WTC11 (cell line): ENCODE measurements around the gene EML4. TPM values are rescaled to one million over a fixed set of nuclear protein-coding genes. Genes with fewer than 3 reads are reported as not detected.

Experiments used
- ATAC-seq: fragments of 200-7000 bp; cut with Tn5 transposase; 2 replicates; pipeline ENCODE4 v1.10.0; 2021; ENCODE audit warnings: mild to moderate bottlenecking, moderate library complexity
- CTCF ChIA-PET: fragments of 300-600 bp; sonication (Branson Sonifier 250); formaldehyde crosslinking; loops from one replicate; lab custom pipeline; 2021; ENCODE audit warnings: antibody characterized with exemption; lab: Charles Lee
- POLR2A ChIA-PET: fragments of 350-600 bp; sonication (Branson Sonifier 250); formaldehyde crosslinking; loops from one replicate; lab custom pipeline; 2021; ENCODE audit warnings: antibody characterized with exemption; lab: Charles Lee
- DNase-seq: peaks from one replicate; pipeline ENCODE4 v3.0.0; 2021; ENCODE audit warnings: low spot score
- H3K27ac Mint-ChIP-seq: 2 replicates; pipeline ENCODE4 v1.8.0; 2021; ENCODE audit warnings: mixed read lengths
- H3K27me3 Mint-ChIP-seq: 2 replicates; pipeline ENCODE4 v1.8.0; 2021; ENCODE audit warnings: low read depth, mild to moderate bottlenecking, moderate library complexity, mixed read lengths
- H3K36me3 Mint-ChIP-seq: 2 replicates; pipeline ENCODE4 v1.8.0; 2021; ENCODE audit warnings: mixed read lengths
- H3K4me1 Mint-ChIP-seq: 2 replicates; pipeline ENCODE4 v1.8.0; 2022; ENCODE audit warnings: mixed read lengths
- H3K4me3 Mint-ChIP-seq: 2 replicates; pipeline ENCODE4 v1.8.0; 2021; ENCODE audit warnings: mild to moderate bottlenecking, moderate library complexity, mixed read lengths
- H3K9me3 Mint-ChIP-seq: 2 replicates; pipeline ENCODE4 v1.8.0; 2021; ENCODE audit warnings: mixed read lengths
- AFF4 ChIP-seq: sonication (generic); formaldehyde crosslinking; IDR thresholded peaks from 2 replicates; pipeline ENCODE4 v1.8.1; 2023; ENCODE audit warnings: mild to moderate bottlenecking, missing genetic modification reagents, borderline replicate concordance
- CDX4 ChIP-seq: fragments of 250-450 bp; sonication (Bioruptor Pico); IDR thresholded peaks from 2 replicates; pipeline ENCODE4 v1.9.0; 2021; ENCODE audit warnings: moderate library complexity, mild to moderate bottlenecking, inconsistent platforms, borderline replicate concordance
- E2F5 ChIP-seq: sonication (generic); formaldehyde crosslinking; IDR thresholded peaks from 2 replicates; pipeline ENCODE4 v1.8.1; 2022; ENCODE audit warnings: mild to moderate bottlenecking, moderate library complexity, missing genetic modification reagents
- FOXP4 ChIP-seq: sonication (generic); formaldehyde crosslinking; IDR thresholded peaks from 2 replicates; pipeline ENCODE4 v1.8.0; 2022; ENCODE audit warnings: mild to moderate bottlenecking, missing genetic modification reagents
- IRF2 ChIP-seq: sonication (generic); formaldehyde crosslinking; IDR thresholded peaks from 2 replicates; pipeline ENCODE4 v1.8.0; 2022; ENCODE audit warnings: low read depth, missing genetic modification reagents, borderline replicate concordance
- JUN ChIP-seq: sonication (generic); formaldehyde crosslinking; IDR thresholded peaks from 2 replicates; pipeline ENCODE4 v1.8.0; 2023; ENCODE audit warnings: mild to moderate bottlenecking, missing genetic modification reagents
- MYBL2 ChIP-seq: sonication (generic); formaldehyde crosslinking; IDR thresholded peaks from 2 replicates; pipeline ENCODE4 v1.8.1; 2023; ENCODE audit warnings: mild to moderate bottlenecking, moderate library complexity, missing genetic modification reagents
- NFE2L1 ChIP-seq: sonication (generic); formaldehyde crosslinking; IDR thresholded peaks from 2 replicates; pipeline ENCODE4 v1.8.1; 2023; ENCODE audit warnings: missing genetic modification reagents
- NFYB ChIP-seq: sonication (generic); formaldehyde crosslinking; conservative IDR thresholded peaks from 2 replicates; pipeline ENCODE4 v1.8.0; 2022; ENCODE audit warnings: low read depth, missing genetic modification reagents
- RORB ChIP-seq: fragments of 250-450 bp; sonication (Bioruptor Pico); IDR thresholded peaks from 2 replicates; pipeline ENCODE4 v1.9.0; 2021; ENCODE audit warnings: mild to moderate bottlenecking
- SMAD3 ChIP-seq: sonication (generic); formaldehyde crosslinking; IDR thresholded peaks from 2 replicates; pipeline ENCODE4 v1.8.0; 2022; ENCODE audit warnings: missing genetic modification reagents, mild to moderate bottlenecking, borderline replicate concordance
- TEAD1 ChIP-seq: sonication (generic); formaldehyde crosslinking; IDR thresholded peaks from 2 replicates; pipeline ENCODE4 v1.8.0; 2022; ENCODE audit warnings: mild to moderate bottlenecking, missing genetic modification reagents
- TEAD4 ChIP-seq: sonication (generic); formaldehyde crosslinking; IDR thresholded peaks from 2 replicates; pipeline ENCODE4 v1.8.0; 2022; ENCODE audit warnings: mild to moderate bottlenecking, missing genetic modification reagents
- TP53 ChIP-seq: sonication (generic); formaldehyde crosslinking; IDR thresholded peaks from 2 replicates; pipeline ENCODE4 v1.8.1; 2023; ENCODE audit warnings: mild to moderate bottlenecking, missing genetic modification reagents
- ZNF317 ChIP-seq: sonication (generic); formaldehyde crosslinking; IDR thresholded peaks from 2 replicates; pipeline ENCODE4 v1.8.1; 2023; ENCODE audit warnings: low read depth, mild to moderate bottlenecking, moderate library complexity, missing genetic modification reagents, borderline replicate concordance
- ZNF671 ChIP-seq: fragments of 250-450 bp; sonication (Bioruptor Pico); IDR thresholded peaks from 2 replicates; pipeline ENCODE4 v1.8.0; 2021; ENCODE audit warnings: mild to moderate bottlenecking
- total RNA-seq: library from RNA; stranded (reverse); gene quantifications from 3 replicates; pipeline ENCODE4 v1.2.3, GENCODE V29; 2021
- TF ChIP-seq, protein P1 (sequence below): fragments of 250-450 bp; sonication (Bioruptor Pico); IDR thresholded peaks from 2 replicates; pipeline ENCODE4 v1.9.0; 2021; ENCODE audit warnings: mild to moderate bottlenecking, borderline replicate concordance
- TF ChIP-seq, protein P2 (sequence below): sonication (generic); formaldehyde crosslinking; IDR thresholded peaks from 2 replicates; pipeline ENCODE4 v1.8.1; 2023; ENCODE audit warnings: mild to moderate bottlenecking, moderate library complexity, missing genetic modification reagents

EML4 gene
- total RNA-seq, 1 experiment from 2014 or later, result 89.9 TPM

- TF ChIP-seq, protein P1, sequence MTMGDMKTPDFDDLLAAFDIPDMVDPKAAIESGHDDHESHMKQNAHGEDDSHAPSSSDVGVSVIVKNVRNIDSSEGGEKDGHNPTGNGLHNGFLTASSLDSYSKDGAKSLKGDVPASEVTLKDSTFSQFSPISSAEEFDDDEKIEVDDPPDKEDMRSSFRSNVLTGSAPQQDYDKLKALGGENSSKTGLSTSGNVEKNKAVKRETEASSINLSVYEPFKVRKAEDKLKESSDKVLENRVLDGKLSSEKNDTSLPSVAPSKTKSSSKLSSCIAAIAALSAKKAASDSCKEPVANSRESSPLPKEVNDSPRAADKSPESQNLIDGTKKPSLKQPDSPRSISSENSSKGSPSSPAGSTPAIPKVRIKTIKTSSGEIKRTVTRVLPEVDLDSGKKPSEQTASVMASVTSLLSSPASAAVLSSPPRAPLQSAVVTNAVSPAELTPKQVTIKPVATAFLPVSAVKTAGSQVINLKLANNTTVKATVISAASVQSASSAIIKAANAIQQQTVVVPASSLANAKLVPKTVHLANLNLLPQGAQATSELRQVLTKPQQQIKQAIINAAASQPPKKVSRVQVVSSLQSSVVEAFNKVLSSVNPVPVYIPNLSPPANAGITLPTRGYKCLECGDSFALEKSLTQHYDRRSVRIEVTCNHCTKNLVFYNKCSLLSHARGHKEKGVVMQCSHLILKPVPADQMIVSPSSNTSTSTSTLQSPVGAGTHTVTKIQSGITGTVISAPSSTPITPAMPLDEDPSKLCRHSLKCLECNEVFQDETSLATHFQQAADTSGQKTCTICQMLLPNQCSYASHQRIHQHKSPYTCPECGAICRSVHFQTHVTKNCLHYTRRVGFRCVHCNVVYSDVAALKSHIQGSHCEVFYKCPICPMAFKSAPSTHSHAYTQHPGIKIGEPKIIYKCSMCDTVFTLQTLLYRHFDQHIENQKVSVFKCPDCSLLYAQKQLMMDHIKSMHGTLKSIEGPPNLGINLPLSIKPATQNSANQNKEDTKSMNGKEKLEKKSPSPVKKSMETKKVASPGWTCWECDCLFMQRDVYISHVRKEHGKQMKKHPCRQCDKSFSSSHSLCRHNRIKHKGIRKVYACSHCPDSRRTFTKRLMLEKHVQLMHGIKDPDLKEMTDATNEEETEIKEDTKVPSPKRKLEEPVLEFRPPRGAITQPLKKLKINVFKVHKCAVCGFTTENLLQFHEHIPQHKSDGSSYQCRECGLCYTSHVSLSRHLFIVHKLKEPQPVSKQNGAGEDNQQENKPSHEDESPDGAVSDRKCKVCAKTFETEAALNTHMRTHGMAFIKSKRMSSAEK (CRISPR knock-in tag), result no peak
- TF ChIP-seq TEAD4 (CRISPR knock-in tag) (no peak), ZNF317 (CRISPR knock-in tag) (no peak)
Measured at GRCh38 chr2:42310007-42310515, 140.9 kb downstream of the EML4 start (continued).

DNA sequence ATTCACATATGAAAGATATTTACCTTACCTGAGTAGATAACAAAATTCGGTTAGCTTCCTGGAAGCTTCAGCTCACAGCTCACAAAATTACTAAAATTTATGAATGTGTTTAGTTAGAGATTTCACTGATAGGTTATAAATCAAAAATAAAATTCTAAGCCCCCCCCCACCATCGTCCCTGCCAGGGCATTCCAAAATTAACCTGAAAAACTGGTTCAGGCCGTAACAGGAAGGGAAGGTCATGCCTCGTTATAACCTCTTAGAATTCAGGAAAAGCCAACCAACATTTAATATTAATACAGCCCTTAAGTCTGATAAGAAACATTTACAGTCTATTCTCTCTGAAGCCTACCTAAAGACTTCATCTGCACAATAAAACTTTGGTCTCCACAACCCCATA is 143.0 kb downstream of the EML4 start:
- Mint-ChIP-seq H3K4me1 (peaks cover 5% of the 10 kb centered on the region), H3K27ac (no peak overlapping the region; the same call in 1 of the 2 replicates)
- CTCF ChIA-PET, result no interaction called here

GRCh38 chr2:42314892-42315468 is 145.8 kb downstream of the EML4 start:
- ATAC-seq (no peak), DNase-seq (no peak)
- no peak overlapping the region for H3K4me3 Mint-ChIP-seq
- H3K27ac Mint-ChIP-seq, result peak overlapping the region; percentile 45
- H3K36me3 Mint-ChIP-seq, result peaks cover 22% of the 10 kb centered on the region
- ChIA-PET POLR2A (no interaction called here), CTCF (no interaction called here)
- H3K4me1 Mint-ChIP-seq, result peaks cover 5% of the 10 kb centered on the region
- H3K9me3 Mint-ChIP-seq, result no peaks in the 10 kb centered on the region
- H3K27me3 Mint-ChIP-seq, result no peaks in the 10 kb centered on the region
- TF ChIP-seq AFF4 (no peak), NFYB (CRISPR knock-in tag) (no peak), ZNF317 (CRISPR knock-in tag) (no peak), FOXP4 (no peak), TEAD1 (CRISPR knock-in tag) (no peak), MYBL2 (CRISPR knock-in tag) (no peak), NFE2L1 (CRISPR knock-in tag) (no peak), ZNF671 (CRISPR knock-in tag) (no peak), JUN (CRISPR knock-in tag) (no peak), RORB (CRISPR knock-in tag) (no peak), IRF2 (no peak), CDX4 (CRISPR knock-in tag) (no peak)

More for the DNA sequence above, 143.0 kb downstream of the EML4 start:
- Mint-ChIP-seq H3K27me3 (no peaks in the 10 kb centered on the region), H3K9me3 (no peaks in the 10 kb centered on the region), H3K36me3 (peaks cover 12% of the 10 kb centered on the region), H3K4me3 (no peak overlapping the region)
- no peak for TF ChIP-seq SMAD3 (CRISPR knock-in tag)
- TF ChIP-seq E2F5 (CRISPR knock-in tag), result no peak
- no peak for TF ChIP-seq TP53 (CRISPR knock-in tag)
- TF ChIP-seq, protein P2, sequence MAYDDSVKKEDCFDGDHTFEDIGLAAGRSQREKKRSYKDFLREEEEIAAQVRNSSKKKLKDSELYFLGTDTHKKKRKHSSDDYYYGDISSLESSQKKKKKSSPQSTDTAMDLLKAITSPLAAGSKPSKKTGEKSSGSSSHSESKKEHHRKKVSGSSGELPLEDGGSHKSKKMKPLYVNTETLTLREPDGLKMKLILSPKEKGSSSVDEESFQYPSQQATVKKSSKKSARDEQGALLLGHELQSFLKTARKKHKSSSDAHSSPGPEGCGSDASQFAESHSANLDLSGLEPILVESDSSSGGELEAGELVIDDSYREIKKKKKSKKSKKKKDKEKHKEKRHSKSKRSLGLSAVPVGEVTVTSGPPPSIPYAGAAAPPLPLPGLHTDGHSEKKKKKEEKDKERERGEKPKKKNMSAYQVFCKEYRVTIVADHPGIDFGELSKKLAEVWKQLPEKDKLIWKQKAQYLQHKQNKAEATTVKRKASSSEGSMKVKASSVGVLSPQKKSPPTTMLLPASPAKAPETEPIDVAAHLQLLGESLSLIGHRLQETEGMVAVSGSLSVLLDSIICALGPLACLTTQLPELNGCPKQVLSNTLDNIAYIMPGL (CRISPR knock-in tag), result no peak
- DNase-seq (no peak), ATAC-seq (no peak)
- POLR2A ChIA-PET, result no interaction called here
